Right lobe of liver (tissue), 6 donors: ENCODE results near the gene TMEM129. TPM values are rescaled to one million over a fixed set of nuclear protein-coding genes. Genes with fewer than 3 reads are reported as not detected.
"Not testable (repeated sequence)": the region's sequence is repeated elsewhere in the genome, so short reads cannot be mapped to it uniquely, and the experiment has no call there.

Experiments used
- ATAC-seq, 4 donors: fragments of 200-7000 bp; cut with Tn5 transposase; one replicate each; pipeline ENCODE4 v1.9.1; 2020; ENCODE audit warnings: mild to moderate bottlenecking in 4 of 4, moderate library complexity in 4 of 4
- DNase-seq, 3 donors: peaks; one replicate each; pipeline ENCODE4 v3.0.0-alpha.2; 2020
- H3K27ac ChIP-seq, 3 donors: fragments of 200-600 bp; one replicate each; pipeline ENCODE4 v1.8.0; 2022
- H3K27me3 ChIP-seq, 2 donors: fragments of 200-600 bp; one replicate each; pipeline ENCODE4 v1.8.0; 2022
- H3K36me3 ChIP-seq, 4 donors: fragments of 200-600 bp; sonication (generic) in 1 of 4; one replicate each; pipeline versions ENCODE4 v1.5.1 to v1.8.0; 2017 to 2022; ENCODE audit warnings: control low read depth in 1 of 4
- H3K4me1 ChIP-seq, 4 donors: fragments of 200-600 bp; sonication (generic) in 1 of 4; one replicate each; pipeline versions ENCODE4 v1.5.1 to v1.8.0; 2017 to 2022; ENCODE audit warnings: control low read depth in 1 of 4
- H3K4me3 ChIP-seq, 3 donors: fragments of 200-600 bp; one replicate each; pipeline ENCODE4 v1.8.0; 2022
- H3K9me3 ChIP-seq, 4 donors: fragments of 200-600 bp; sonication (generic) in 1 of 4; one replicate each; pipeline versions ENCODE4 v1.5.1 to v1.8.0; 2017 to 2022; ENCODE audit warnings: control low read depth in 1 of 4
- CTCF ChIP-seq, 4 donors: fragments of 200-600 bp in 3 of 4; fragments of 450-650 bp in 1 of 4; IDR thresholded peaks; one replicate each; pipeline versions ENCODE4 v1.5.1 to v1.8.0; 2016 to 2022; ENCODE audit warnings: antibody characterized with exemption in 4 of 4, mild to moderate bottlenecking in 2 of 4
- POLR2A ChIP-seq: fragments of 450-650 bp; IDR thresholded peaks from one replicate; pipeline ENCODE4 v1.6.1; 2017; ENCODE audit warnings: antibody characterized with exemption, mild to moderate bottlenecking
- WGBS: methylation state at CpG from one replicate; pipeline ENCODE4 v1.1.6; 2018; ENCODE audit warnings: low coverage, low lambda C conversion rate; ENCODE audit not compliant: insufficient coverage; ENCODE audit errors: missing lambda C conversion rate; 5-methylcytosine and 5-hydroxymethylcytosine counted together
- intact Hi-C, 2 donors: fragments of 100-400 bp; cut with DNase I; formaldehyde crosslinking; loops; one replicate each; pipeline versions ENCODE4 v1.11.2 to v1.14.1; 2022
- total RNA-seq, 6 experiments: library from RNA; depleted of rRNA in 2 of 6; stranded (reverse); fragments of >200 nt in 2 of 6; fragmentation: NEBNext Ultra II Directional in 3 of 6; extraction: Animal tissue kit (Norgen Biotek cat#: 25700) in 3 of 6; gene quantifications; one replicate each; pipeline versions ENCODE4 v1.1.0 to v1.2.4, GENCODE V29; 2016 to 2023
- donor health status: DM: no; HTN: yes; CAD: no.
- donor health status: DM: no; HTN: no; CAD: no.
- donor health status: DM: no; HTN: no; CAD: no.
- donor health status: DM: no; HTN: yes; CAD: no.
- donor health status: DM: no; HTN: yes; CAD: no.

Gene TMEM129
- total RNA-seq, 6 experiments from 2014 or later, result 13.8 to 51.0 (median 25.4) TPM

- TF ChIP-seq CTCF (IDR thresholded peaks at IDR 0.05), result no peak
- TF ChIP-seq POLR2A, result no peak
- DNase-seq, result no peak
- no peaks in the 10 kb centered on the region for H3K9me3 ChIP-seq
- no peaks in the 10 kb centered on the region for H3K4me1 ChIP-seq
- no peak overlapping the region for H3K27ac ChIP-seq
- H3K27me3 ChIP-seq, result no peaks in the 10 kb centered on the region
- no peak overlapping the region for H3K4me3 ChIP-seq
- no peaks in the 10 kb centered on the region for H3K36me3 ChIP-seq
- intact Hi-C loops, result no loop called here
- 96% methylated on average over 4 of the region's 20 CpGs for WGBS
- no peak for ATAC-seq
Observed at GRCh38 chr4:1673671-1674070, 47.5 kb downstream of the TMEM129 start.

GRCh38 chr4:1671011-1671410 lies 50.1 kb downstream of the TMEM129 start:
- intact Hi-C loops, result not testable (repeated sequence)
- 88% methylated on average over 16 of the region's 20 CpGs for WGBS

DNA sequence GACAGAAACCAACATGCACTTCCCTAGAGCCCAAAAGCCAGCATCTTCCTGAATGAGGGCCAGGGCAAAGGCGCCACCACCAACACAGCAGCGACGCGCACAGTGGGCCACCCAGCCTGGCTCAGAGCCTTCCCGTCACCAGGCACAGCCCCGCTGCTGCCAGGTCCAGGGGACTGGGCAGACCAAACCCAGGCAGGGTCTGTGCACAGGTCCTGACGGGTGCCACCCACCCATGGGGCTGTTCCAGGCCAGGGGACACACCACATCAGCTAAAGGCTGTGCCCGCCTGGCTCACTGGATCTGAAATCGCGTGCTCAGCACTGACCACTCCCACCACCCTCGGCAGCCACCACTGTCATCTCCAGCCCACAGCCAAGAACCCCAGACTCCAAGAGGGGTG lies 50.8 kb downstream of the TMEM129 start:
- DNase-seq, result no peak
- H3K36me3 ChIP-seq, result no peaks in the 10 kb centered on the region
- intact Hi-C loops, result no loop called here

More at GRCh38 chr4:1671011-1671410, 50.1 kb downstream of the TMEM129 start:
- H3K4me1 ChIP-seq, H3K9me3 ChIP-seq, H3K27me3 ChIP-seq, DNase-seq, H3K4me3 ChIP-seq, H3K27ac ChIP-seq, H3K36me3 ChIP-seq, ATAC-seq: not testable (repeated sequence)

GRCh38 chr4:1669850-1670249 lies 51.3 kb downstream of the TMEM129 start:
- no peak for TF ChIP-seq CTCF (IDR thresholded peaks at IDR 0.05)
- TF ChIP-seq POLR2A, result no peak
- no peaks in the 10 kb centered on the region for H3K36me3 ChIP-seq
- H3K9me3 ChIP-seq, result no peaks in the 10 kb centered on the region
- DNase-seq (no peak), ATAC-seq (no peak)
- H3K4me1 ChIP-seq, result no peaks in the 10 kb centered on the region
- intact Hi-C loops, result no loop called here
- 83% methylated on average over 10 of the region's 21 CpGs for WGBS
- H3K27me3 ChIP-seq, result no peaks in the 10 kb centered on the region
- H3K4me3 ChIP-seq, result no peak overlapping the region
- no peak overlapping the region for H3K27ac ChIP-seq

More for the DNA sequence above, 50.8 kb downstream of the TMEM129 start:
- Histone ChIP-seq H3K9me3 (no peaks in the 10 kb centered on the region), H3K27me3 (no peaks in the 10 kb centered on the region), H3K27ac (no peak overlapping the region), H3K4me3 (no peak overlapping the region), H3K4me1 (no peaks in the 10 kb centered on the region)
- no peak for ATAC-seq
- WGBS, result 83% methylated on average over 4 of the region's 11 CpGs
- TF ChIP-seq POLR2A (no peak), CTCF (IDR thresholded peaks at IDR 0.05) (no peak)

DNA sequence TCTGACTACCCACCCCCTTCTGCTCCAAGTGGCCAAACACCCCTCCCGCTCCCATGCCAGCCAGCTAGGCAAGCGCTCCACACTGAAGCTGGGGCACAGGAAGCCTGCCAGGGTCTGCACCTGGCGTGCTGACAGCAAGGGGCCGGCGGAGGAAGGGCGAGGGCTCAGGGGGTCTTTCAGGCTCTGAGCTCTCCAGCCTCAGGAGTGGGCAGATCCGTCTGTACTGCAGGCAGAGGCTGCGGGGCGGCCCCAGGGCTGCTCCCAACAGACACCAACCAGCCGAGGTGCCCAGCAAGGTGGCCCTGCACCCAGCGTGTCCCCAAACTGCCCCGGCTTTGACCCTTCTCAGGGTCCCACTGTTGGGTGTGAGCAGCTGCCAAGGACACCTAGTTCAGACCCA lies 51.9 kb downstream of the TMEM129 start:
- Histone ChIP-seq H3K27ac (no peak overlapping the region), H3K9me3 (no peaks in the 10 kb centered on the region), H3K36me3 (no peaks in the 10 kb centered on the region), H3K4me1 (no peaks in the 10 kb centered on the region), H3K27me3 (no peaks in the 10 kb centered on the region), H3K4me3 (no peak overlapping the region)
- intact Hi-C loops, result no loop called here
- DNase-seq (no peak), ATAC-seq (peak in 1 of 4 donors; percentile 24)
- TF ChIP-seq POLR2A (no peak), CTCF (IDR thresholded peaks at IDR 0.05) (no peak)
- 85% methylated on average over 2 of the region's 12 CpGs for WGBS
